ENCODE results near the gene NAPG. TPM values are rescaled to one million over a fixed set of nuclear protein-coding genes. Genes with fewer than 3 reads are reported as not detected.

Gene NAPG
- total and polyA plus RNA-seq, 10 of the 15 experiments (the other 5 are each of a cell fraction or from before 2014, with no cell fraction given) = 20.5 to 34.8 (median 24.0) TPM

- in situ Hi-C loops (cut with MboI) (loop anchor here (5.0 kb wide), 2 partner anchors 42 to 592 kb away; no protein-coding TSS in a partner anchor), intact Hi-C loops (cut with micrococcal nuclease; ENCODE audit: unreplicated experiment) (loop anchor here (1.0 to 10.0 kb wide), 5 partner anchors 125 to 992 kb away; no protein-coding TSS in a partner anchor)
- no peaks in the 10 kb centered on the region for H3K27me3 ChIP-seq (replicated peaks in 1 of 2; ENCODE audit: control insufficient read depth in 2 of 2, insufficient read depth in 2 of 2, low read length in 1 of 2)
- peak overlapping the region; percentile 48; the same call in 1 of the 2 replicates for H3K9ac ChIP-seq (ENCODE audit: control insufficient read depth, insufficient read depth, low read length)
- CTCF ChIA-PET = interaction anchor here (0.7 to 9.0 kb wide), 52 partner anchors 9 to 993 kb away, joined by 3 to 191 read pairs (median 4); partner anchors contain the start of genes NAPG and PIEZO2
- no peaks in the 10 kb centered on the region for H3K79me2 ChIP-seq (ENCODE audit: control insufficient read depth, insufficient read depth, low read length)
- no TSS peak for BruUV-seq (replicated peaks)
- peaks cover 2 to 12% of the 10 kb centered on the region in 2 experiments for H3K36me3 ChIP-seq (ENCODE audit: control insufficient read depth in 2 of 2, insufficient read depth in 2 of 2, low read length in 1 of 2)
- FAIRE-seq (no peak), DNase-seq (ENCODE audit: low read depth, low spot score) (peak; percentile 25), ATAC-seq (peak; percentile 89)
- no peaks in the 10 kb centered on the region for H3K9me3 ChIP-seq (replicated peaks; ENCODE audit: control insufficient read depth, insufficient read depth, low read length)
- SMC1A ChIA-PET (ENCODE audit: uncharacterized antibody, unreplicated experiment) = interaction anchor here (0.6 to 3.4 kb wide), 33 partner anchors 9 to 994 kb away, joined by 3 to 84 read pairs (median 3); partner anchors contain the start of gene PIEZO2
- H3K4me2 ChIP-seq (ENCODE audit: control insufficient read depth, insufficient read depth) = peak overlapping the region; percentile 76
- peak overlapping the region; percentile 21; the same call in 1 of the 2 replicates for H3K4me3 ChIP-seq
- H3K27ac ChIP-seq (ENCODE audit: control insufficient read depth, insufficient read depth) = peak overlapping the region; percentile 66
- H2AFZ ChIP-seq (ENCODE audit: control insufficient read depth, low read depth, low read length) = peak overlapping the region; percentile 63
- H3K4me1 ChIP-seq (ENCODE audit: control insufficient read depth, insufficient read depth, low read length) = peaks cover 5% of the 10 kb centered on the region
- POLR2A ChIA-PET = interaction anchor here (0.7 to 1.1 kb wide), 3 partner anchors 125 to 594 kb away, joined by 3 to 6 read pairs (median 3); no protein-coding TSS in a partner anchor
- no peaks in the 10 kb centered on the region for H4K20me1 ChIP-seq (ENCODE audit: control insufficient read depth, insufficient read depth)
- RAD21 ChIA-PET (ENCODE audit: unreplicated experiment) = interaction anchor here (0.5 to 3.5 kb wide), 26 partner anchors 22 to 1362 kb away, joined by 3 to 56 read pairs (median 4); no protein-coding TSS in a partner anchor
- 25% methylated on average over 15 of the region's 17 CpGs for WGBS (ENCODE audit: insufficient coverage, insufficient replicate concordance, low lambda C conversion rate, missing lambda C conversion rate)
- TF ChIP-seq POLR2A (IDR thresholded peaks at IDR 0.05; ENCODE audit: low read depth, low read length) (peak; percentile 1; the same call in 1 of the 2 replicates), BHLHE40 (IDR thresholded peaks at IDR 0.05; ENCODE audit: borderline replicate concordance in 1 of 2, low read depth in 2 of 2, low read length in 1 of 2) (peak; percentile 64; a peak in 3 of 4 replicates), RAD51 (IDR thresholded peaks at IDR 0.05) (0 out of 2 replicates have a peak, but pooled peaks have one; percentile 8), MLLT1 (IDR thresholded peaks at IDR 0.05) (no peak), DPF2 (IDR thresholded peaks at IDR 0.05) (no peak), ZNF592 (IDR thresholded peaks at IDR 0.05) (no peak), SIX5 (IDR thresholded peaks at IDR 0.05; ENCODE audit: low read depth, low read length, severe bottlenecking) (no peak), ZBTB4 (CRISPR knock-in tag; IDR thresholded peaks at IDR 0.05) (no peak)
- TF ChIP-seq, protein P1, sequence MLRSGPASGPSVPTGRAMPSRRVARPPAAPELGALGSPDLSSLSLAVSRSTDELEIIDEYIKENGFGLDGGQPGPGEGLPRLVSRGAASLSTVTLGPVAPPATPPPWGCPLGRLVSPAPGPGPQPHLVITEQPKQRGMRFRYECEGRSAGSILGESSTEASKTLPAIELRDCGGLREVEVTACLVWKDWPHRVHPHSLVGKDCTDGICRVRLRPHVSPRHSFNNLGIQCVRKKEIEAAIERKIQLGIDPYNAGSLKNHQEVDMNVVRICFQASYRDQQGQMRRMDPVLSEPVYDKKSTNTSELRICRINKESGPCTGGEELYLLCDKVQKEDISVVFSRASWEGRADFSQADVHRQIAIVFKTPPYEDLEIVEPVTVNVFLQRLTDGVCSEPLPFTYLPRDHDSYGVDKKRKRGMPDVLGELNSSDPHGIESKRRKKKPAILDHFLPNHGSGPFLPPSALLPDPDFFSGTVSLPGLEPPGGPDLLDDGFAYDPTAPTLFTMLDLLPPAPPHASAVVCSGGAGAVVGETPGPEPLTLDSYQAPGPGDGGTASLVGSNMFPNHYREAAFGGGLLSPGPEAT (IDR thresholded peaks at IDR 0.05; ENCODE audit: low read depth) = peak; percentile 74
These were observed 34.0 kb downstream of the NAPG start for GRCh38 chr18:10559553-10560451.

All from GM12878 (cell line).